GM12878 (cell line): Measurements from ENCODE around the gene MYH9. TPM values are rescaled to one million over a fixed set of nuclear protein-coding genes. Genes with fewer than 3 reads are reported as not detected.
A peak's percentile ranks its signal among the peaks of the same experiment; 100 is the strongest.

Experiments
- ATAC-seq: fragments of 200-7000 bp; cut with Tn5 transposase; 3 replicates; pipeline ENCODE4 v1.9.1; 2020; ENCODE audit warnings: mild to moderate bottlenecking, moderate library complexity
- BruUV-seq: library from RNA; stranded (reverse); fragments of 400-500 nt; replicated peaks from 2 replicates; lab custom pipeline; 2021; lab: Mats Ljungman, UMichigan
- CTCF ChIA-PET: fragments of 300-600 bp; sonication (Branson Sonifier 250); formaldehyde crosslinking; extraction: SDS; loops from one replicate; lab custom pipeline; 2021; ENCODE audit warnings: inconsistent platforms; lab: Yijun Ruan, JAX
- POLR2A ChIA-PET: fragments of 350-600 bp; formaldehyde crosslinking; extraction: SDS; loops from one replicate; lab custom pipeline; 2021; ENCODE audit warnings: inconsistent platforms; lab: Charles Lee
- RAD21 ChIA-PET: fragments of 300-600 bp; sonication (Branson Sonifier 250); formaldehyde crosslinking; loops from one replicate; lab custom pipeline; 2023; ENCODE audit warnings: antibody characterized with exemption; ENCODE audit not compliant: unreplicated experiment; lab: Charles Lee
- SMC1A ChIA-PET: fragments of 300-600 bp; sonication (Branson Sonifier 250); formaldehyde crosslinking; loops from one replicate; lab custom pipeline; 2023; ENCODE audit not compliant: unreplicated experiment, uncharacterized antibody; lab: Charles Lee
- DNase-seq: peaks from one replicate; pipeline ENCODE4 v3.0.0-alpha.2; 2011; ENCODE audit warnings: low read depth, low spot score
- FAIRE-seq: peaks from 3 replicates; lab custom pipeline; 2011; peaks lifted over from hg19 to GRCh38; lab: Jason Lieb, UNC
- H2AFZ ChIP-seq: 2 replicates; pipeline ENCODE4 v1.6.0; 2011; ENCODE audit warnings: low read depth, low read length, control low read depth; ENCODE audit not compliant: control insufficient read depth
- H3K27ac ChIP-seq: 2 replicates; pipeline ENCODE4 v1.5.1; 2011; ENCODE audit warnings: control low read depth; ENCODE audit not compliant: control insufficient read depth, insufficient read depth
- H3K27me3 ChIP-seq, 2 experiments: replicated peaks in 1 of 2; 2 replicates each; pipeline versions ENCODE4 v1.6.0 to v1.6.1; 2011; ENCODE audit warnings: low read length in 1 of 2; ENCODE audit not compliant: control insufficient read depth in 2 of 2, insufficient read depth in 2 of 2
- H3K36me3 ChIP-seq, 2 experiments: 2 replicates each; pipeline ENCODE4 v1.5.1; 2011; ENCODE audit warnings: low read length in 1 of 2; ENCODE audit not compliant: control insufficient read depth in 2 of 2, insufficient read depth in 2 of 2
- H3K4me1 ChIP-seq: 2 replicates; pipeline ENCODE4 v1.6.1; 2011; ENCODE audit warnings: mild to moderate bottlenecking, low read length, moderate library complexity, mixed read lengths; ENCODE audit not compliant: control insufficient read depth, insufficient read depth
- H3K4me2 ChIP-seq: 2 replicates; pipeline ENCODE4 v1.6.0; 2011; ENCODE audit warnings: control low read depth; ENCODE audit not compliant: control insufficient read depth, insufficient read depth
- H3K4me3 ChIP-seq: fragments of 200-600 bp; sonication (generic); 2 replicates; pipeline ENCODE4 v1.5.1; 2016
- H3K79me2 ChIP-seq: 2 replicates; pipeline ENCODE4 v1.6.0; 2011; ENCODE audit warnings: low read length; ENCODE audit not compliant: control insufficient read depth, insufficient read depth
- H3K9ac ChIP-seq: 2 replicates; pipeline ENCODE4 v1.8.0; 2011; ENCODE audit warnings: low read length, control low read depth, mixed read lengths; ENCODE audit not compliant: control insufficient read depth, insufficient read depth
- H3K9me3 ChIP-seq: replicated peaks from 3 replicates; pipeline ENCODE4 v1.5.1; 2011; ENCODE audit warnings: mild to moderate bottlenecking, low read length; ENCODE audit not compliant: control insufficient read depth, insufficient read depth
- H4K20me1 ChIP-seq: 2 replicates; pipeline ENCODE4 v1.6.0; 2011; ENCODE audit not compliant: control insufficient read depth, insufficient read depth
- HCFC1 ChIP-seq: fragments of 150-350 bp; IDR thresholded peaks from 2 replicates; pipeline ENCODE4 v1.6.1; 2014; ENCODE audit warnings: low read length
- IKZF1 ChIP-seq: fragments of 450-650 bp; conservative IDR thresholded peaks from 2 replicates; pipeline ENCODE4 v1.6.1; 2017; ENCODE audit warnings: antibody characterized with exemption, mild to moderate bottlenecking
- NR2F1 ChIP-seq: fragments of 450-650 bp; conservative IDR thresholded peaks from 2 replicates; pipeline ENCODE4 v1.6.1; 2017; ENCODE audit warnings: mild to moderate bottlenecking
- ZBTB4 ChIP-seq: fragments of 450-650 bp; formaldehyde crosslinking; IDR thresholded peaks from 2 replicates; pipeline ENCODE4 v1.4.0; 2022; ENCODE audit warnings: mild to moderate bottlenecking, moderate library complexity
- ZZZ3 ChIP-seq: IDR thresholded peaks from 2 replicates; pipeline ENCODE4 v1.6.1; 2011; ENCODE audit warnings: low read depth; ENCODE audit not compliant: control insufficient read depth, insufficient read length
- WGBS: methylation state at CpG from one replicate; pipeline ENCODE4 v1.1.6; 2016; ENCODE audit warnings: low lambda C conversion rate; ENCODE audit not compliant: insufficient replicate concordance, insufficient coverage; ENCODE audit errors: missing lambda C conversion rate; 5-methylcytosine and 5-hydroxymethylcytosine counted together
- in situ Hi-C: fragments of 300-500 bp; cut with MboI; formaldehyde crosslinking; loops from 9 replicates; pipeline ENCODE4 v1.14.3; 2018; ENCODE audit warnings: mixed read lengths
- intact Hi-C: fragments of 100-400 bp; cut with micrococcal nuclease; formaldehyde crosslinking; loops from one replicate; pipeline ENCODE4 v1.14.2; 2022; ENCODE audit not compliant: unreplicated experiment
- polyA plus RNA-seq, 11 experiments: library from polyadenylated mRNA; depleted of rRNA in 4 of 11; unstranded in 6 of 11; stranded (reverse) in 5 of 11; fragments of >200 nt; fragmentation: Nextera tagmentation in 4 of 11; fragmentation: Illumina TruSeq in 1 of 11; extraction: Ambion mirVana in 4 of 11; extraction: Trizol in 1 of 11; gene quantifications; 1 replicate in 1 of 11; 2 replicates in 10 of 11; pipeline versions ENCODE4 v1.2.1 to v1.2.3, GENCODE V29; 2011 to 2016; ENCODE audit warnings: inconsistent platforms in 2 of 11, missing spikeins in 2 of 11, low read depth in 1 of 11
- total RNA-seq, 4 experiments: library from RNA; depleted of rRNA in 3 of 4; stranded (reverse); fragments of >200 nt in 3 of 4; fragmentation: Illumina TruSeq in 1 of 4; extraction: Trizol in 1 of 4; gene quantifications; 2 replicates each; pipeline versions ENCODE4 v1.2.1 to v1.2.3, GENCODE V29; 2013 to 2021
- TF ChIP-seq, protein P1 (sequence below): IDR thresholded peaks from 2 replicates; pipeline ENCODE4 v1.6.1; 2011; ENCODE audit warnings: low read depth, low read length, improper control_type of control experiment, borderline replicate concordance
- TF ChIP-seq, protein P2 (sequence below): fragments of 150-350 bp; IDR thresholded peaks from 2 replicates; pipeline ENCODE4 v1.6.1; 2016; ENCODE audit warnings: low read depth, low read length

The MYH9 gene
- total and polyA plus RNA-seq, 10 of the 15 experiments (the other 5 are each of a cell fraction or from before 2014, with no cell fraction given) = 5.1 to 525 (median 145) TPM

- no peak for ATAC-seq
- H3K27me3 ChIP-seq = no peaks in the 10 kb centered on the region
- intact Hi-C loops (no loop called here), in situ Hi-C loops (no loop called here)
- ChIA-PET POLR2A (interaction anchor here (0.6 kb wide), 1 partner anchor 19 kb away, joined by 3 read pairs; no protein-coding TSS in a partner anchor), SMC1A (no interaction called here), RAD21 (no interaction called here), CTCF (interaction anchor here (1.2 kb wide), 1 partner anchor 147 kb away, joined by 3 read pairs; no protein-coding TSS in a partner anchor)
- no peak for FAIRE-seq
- 0 out of 2 replicates have a peak, but pooled peaks have one; percentile 23 for TF ChIP-seq NR2F1
- TF ChIP-seq, protein P1, sequence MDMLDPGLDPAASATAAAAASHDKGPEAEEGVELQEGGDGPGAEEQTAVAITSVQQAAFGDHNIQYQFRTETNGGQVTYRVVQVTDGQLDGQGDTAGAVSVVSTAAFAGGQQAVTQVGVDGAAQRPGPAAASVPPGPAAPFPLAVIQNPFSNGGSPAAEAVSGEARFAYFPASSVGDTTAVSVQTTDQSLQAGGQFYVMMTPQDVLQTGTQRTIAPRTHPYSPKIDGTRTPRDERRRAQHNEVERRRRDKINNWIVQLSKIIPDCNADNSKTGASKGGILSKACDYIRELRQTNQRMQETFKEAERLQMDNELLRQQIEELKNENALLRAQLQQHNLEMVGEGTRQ = no peak
- TF ChIP-seq HCFC1 = no peak
- no peak overlapping the region for H3K27ac ChIP-seq
- no peaks in the 10 kb centered on the region for H4K20me1 ChIP-seq
- H3K36me3 ChIP-seq = peaks cover 68 to 79% of the 10 kb centered on the region in 2 experiments
- H3K4me3 ChIP-seq = no peak overlapping the region
- BruUV-seq = no TSS peak
- 95% methylated on average over 21 of the region's 21 CpGs for WGBS
- no peak overlapping the region for H3K4me2 ChIP-seq
- H3K9ac ChIP-seq = no peak overlapping the region
- no peak overlapping the region for H2AFZ ChIP-seq
- DNase-seq = no peak
- no peaks in the 10 kb centered on the region for H3K9me3 ChIP-seq
- peaks cover 12% of the 10 kb centered on the region for H3K79me2 ChIP-seq
- peaks cover 4% of the 10 kb centered on the region for H3K4me1 ChIP-seq
Measured at GRCh38 chr22:36323855-36324331, 63.9 kb downstream of the MYH9 start.

GRCh38 chr22:36323182-36323854 lies 64.4 kb downstream of the MYH9 start:
- WGBS = 86% methylated on average over 14 of the region's 14 CpGs
- intact Hi-C loops (no loop called here), in situ Hi-C loops (no loop called here)
- no peak overlapping the region for H2AFZ ChIP-seq
- BruUV-seq = no TSS peak
- peaks cover 70 to 78% of the 10 kb centered on the region in 2 experiments for H3K36me3 ChIP-seq
- ChIA-PET SMC1A (no interaction called here), RAD21 (no interaction called here), POLR2A (no interaction called here), CTCF (no interaction called here)
- H4K20me1 ChIP-seq = no peaks in the 10 kb centered on the region
- H3K4me1 ChIP-seq = no peaks in the 10 kb centered on the region; the same call in 1 of the 2 replicates
- H3K27me3 ChIP-seq = no peaks in the 10 kb centered on the region
- ATAC-seq (no peak), DNase-seq (no peak), FAIRE-seq (no peak)
- no peaks in the 10 kb centered on the region for H3K9me3 ChIP-seq
- H3K4me3 ChIP-seq = no peak overlapping the region
- peaks cover 7% of the 10 kb centered on the region for H3K79me2 ChIP-seq
- H3K9ac ChIP-seq = no peak overlapping the region
- no peak overlapping the region for H3K4me2 ChIP-seq
- H3K27ac ChIP-seq = no peak overlapping the region
- TF ChIP-seq, protein P2, sequence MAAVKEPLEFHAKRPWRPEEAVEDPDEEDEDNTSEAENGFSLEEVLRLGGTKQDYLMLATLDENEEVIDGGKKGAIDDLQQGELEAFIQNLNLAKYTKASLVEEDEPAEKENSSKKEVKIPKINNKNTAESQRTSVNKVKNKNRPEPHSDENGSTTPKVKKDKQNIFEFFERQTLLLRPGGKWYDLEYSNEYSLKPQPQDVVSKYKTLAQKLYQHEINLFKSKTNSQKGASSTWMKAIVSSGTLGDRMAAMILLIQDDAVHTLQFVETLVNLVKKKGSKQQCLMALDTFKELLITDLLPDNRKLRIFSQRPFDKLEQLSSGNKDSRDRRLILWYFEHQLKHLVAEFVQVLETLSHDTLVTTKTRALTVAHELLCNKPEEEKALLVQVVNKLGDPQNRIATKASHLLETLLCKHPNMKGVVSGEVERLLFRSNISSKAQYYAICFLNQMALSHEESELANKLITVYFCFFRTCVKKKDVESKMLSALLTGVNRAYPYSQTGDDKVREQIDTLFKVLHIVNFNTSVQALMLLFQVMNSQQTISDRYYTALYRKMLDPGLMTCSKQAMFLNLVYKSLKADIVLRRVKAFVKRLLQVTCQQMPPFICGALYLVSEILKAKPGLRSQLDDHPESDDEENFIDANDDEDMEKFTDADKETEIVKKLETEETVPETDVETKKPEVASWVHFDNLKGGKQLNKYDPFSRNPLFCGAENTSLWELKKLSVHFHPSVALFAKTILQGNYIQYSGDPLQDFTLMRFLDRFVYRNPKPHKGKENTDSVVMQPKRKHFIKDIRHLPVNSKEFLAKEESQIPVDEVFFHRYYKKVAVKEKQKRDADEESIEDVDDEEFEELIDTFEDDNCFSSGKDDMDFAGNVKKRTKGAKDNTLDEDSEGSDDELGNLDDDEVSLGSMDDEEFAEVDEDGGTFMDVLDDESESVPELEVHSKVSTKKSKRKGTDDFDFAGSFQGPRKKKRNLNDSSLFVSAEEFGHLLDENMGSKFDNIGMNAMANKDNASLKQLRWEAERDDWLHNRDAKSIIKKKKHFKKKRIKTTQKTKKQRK = no peak
- no peak for TF ChIP-seq ZZZ3
- no peak for TF ChIP-seq ZBTB4 (CRISPR knock-in tag)
- no peak for TF ChIP-seq IKZF1
